ENCODE measurements around the gene NCOA7. TPM values are rescaled to one million over a fixed set of nuclear protein-coding genes. Genes with fewer than 3 reads are reported as not detected.

Gene NCOA7
- total and polyA plus RNA-seq, 2 of the 8 experiments (the other 6 are each of a cell fraction or from before 2014, with no cell fraction given) = 2.6 to 10.7 TPM

DNA sequence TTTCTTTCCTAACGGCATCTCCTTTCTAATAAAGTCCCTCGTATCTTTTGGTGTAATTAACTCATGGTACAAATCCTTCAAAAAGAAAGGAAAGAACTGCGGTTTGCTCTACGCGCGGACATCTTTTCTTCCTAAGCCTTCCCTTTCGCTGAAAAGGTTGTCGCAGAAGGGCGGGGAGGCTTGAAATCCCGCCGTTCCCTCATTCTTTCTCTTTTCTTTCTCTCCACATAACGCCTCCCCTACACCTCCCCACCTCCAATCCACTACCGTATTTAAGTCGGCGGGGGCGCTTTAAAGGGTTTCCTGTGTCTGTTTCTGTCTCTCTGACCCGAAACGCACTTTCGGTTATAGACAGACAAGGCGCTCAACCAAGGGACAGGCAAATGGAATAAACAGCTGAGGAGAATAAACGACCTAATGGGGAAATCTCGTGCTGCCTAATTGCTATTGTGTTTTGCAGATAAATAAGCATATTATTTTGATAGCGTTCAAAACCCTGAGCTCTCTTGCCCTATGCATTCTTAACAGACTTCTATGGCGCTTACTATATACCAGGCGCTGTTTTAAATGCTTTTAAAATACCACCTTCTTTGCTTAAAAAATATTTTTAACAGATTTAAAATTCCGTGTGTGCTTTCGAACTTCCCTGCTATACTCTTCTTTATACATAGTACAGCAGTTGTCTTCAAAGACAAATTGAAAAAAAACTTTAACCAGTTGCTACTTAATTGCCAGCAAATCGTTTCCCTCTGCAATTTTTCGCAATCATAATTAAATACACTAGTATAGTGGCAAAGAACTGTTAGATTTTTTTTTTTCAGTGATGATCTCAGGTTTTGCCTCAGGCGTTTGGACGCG lies 43.8 kb upstream of the NCOA7 start (continued):
- TF ChIP-seq SIN3A (conservative IDR thresholded peaks at IDR 0.05 in 1 of 2, IDR thresholded peaks at IDR 0.05 in 1 of 2; ENCODE audit: low read depth in 1 of 2, low read length in 2 of 2) (0 out of 4 replicates have a peak, but pooled peaks of 1 of the 2 experiments have one; percentile 35), EGR1 (IDR thresholded peaks at IDR 0.05; ENCODE audit: borderline replicate concordance, low read depth, low read length) (0 out of 2 replicates have a peak, but pooled peaks have one; percentile 11), RFX5 (IDR thresholded peaks at IDR 0.05; ENCODE audit: borderline replicate concordance, low read depth, low read length) (no peak), HDAC2 (IDR thresholded peaks at IDR 0.05; ENCODE audit: borderline replicate concordance in 1 of 2, low read depth in 2 of 2, low read length in 2 of 2) (peak in 1 of 2 experiments; percentile 88; a peak in 2 of 4 replicates), CBX8 (IDR thresholded peaks at IDR 0.05; ENCODE audit: borderline replicate concordance, low read depth, low read length) (no peak), TCF12 (IDR thresholded peaks at IDR 0.05; ENCODE audit: low read depth, low read length) (no peak)
